Measurements from ENCODE around the gene STX16. TPM values are rescaled to one million over a fixed set of nuclear protein-coding genes. Genes with fewer than 3 reads are reported as not detected.

STX16 gene
- total and polyA plus RNA-seq, 8 donors, result 12.8 to 179 (median 52.2) TPM

DNA sequence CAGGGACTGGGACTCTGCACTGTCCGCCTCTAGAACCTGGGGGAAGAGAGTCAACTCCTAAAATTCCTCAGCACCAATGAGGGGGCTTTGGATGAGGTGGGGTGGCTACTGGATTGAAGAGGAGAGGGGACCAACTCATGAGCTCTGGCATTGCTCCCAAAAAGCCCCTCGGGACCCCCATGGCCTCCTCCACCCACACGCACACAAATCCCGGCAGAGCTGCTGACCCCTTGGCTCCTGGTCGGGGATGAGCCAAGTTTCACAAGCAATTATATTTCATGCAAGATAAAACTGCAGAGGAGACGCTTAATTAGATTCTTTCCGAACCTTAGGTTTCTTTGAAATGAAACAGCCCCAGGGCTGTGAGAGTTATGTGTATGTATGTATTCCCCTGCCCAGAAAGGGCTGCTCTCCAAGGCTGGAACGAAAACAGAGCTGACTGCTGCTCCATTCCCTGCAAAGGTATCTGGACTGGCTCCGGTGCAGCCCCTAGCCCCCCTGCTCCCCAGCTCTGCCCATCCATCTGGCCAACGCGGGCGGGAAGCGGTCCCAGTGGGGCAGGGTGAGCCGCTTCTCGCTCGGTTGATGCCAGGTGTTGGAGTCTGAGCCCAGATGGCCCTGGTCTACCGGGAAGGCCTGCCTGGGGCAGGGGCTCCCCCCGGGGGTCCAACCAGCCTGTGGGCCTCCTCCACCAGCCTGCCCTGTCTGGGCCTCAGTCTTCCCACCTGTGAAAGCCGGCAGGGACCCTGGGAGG is 46.8 kb upstream of the STX16 start:
- 66 to 85% (median 78%) methylated on average over 12 to 19 of the region's 19 CpGs for WGBS, 5 donors
- TF ChIP-seq POLR2AphosphoS5 (IDR thresholded peaks at IDR 0.05) (no peak), EP300 (IDR thresholded peaks at IDR 0.05) (no peak), POLR2A (IDR thresholded peaks at IDR 0.05) (no peak)
- TF ChIP-seq, protein P1, sequence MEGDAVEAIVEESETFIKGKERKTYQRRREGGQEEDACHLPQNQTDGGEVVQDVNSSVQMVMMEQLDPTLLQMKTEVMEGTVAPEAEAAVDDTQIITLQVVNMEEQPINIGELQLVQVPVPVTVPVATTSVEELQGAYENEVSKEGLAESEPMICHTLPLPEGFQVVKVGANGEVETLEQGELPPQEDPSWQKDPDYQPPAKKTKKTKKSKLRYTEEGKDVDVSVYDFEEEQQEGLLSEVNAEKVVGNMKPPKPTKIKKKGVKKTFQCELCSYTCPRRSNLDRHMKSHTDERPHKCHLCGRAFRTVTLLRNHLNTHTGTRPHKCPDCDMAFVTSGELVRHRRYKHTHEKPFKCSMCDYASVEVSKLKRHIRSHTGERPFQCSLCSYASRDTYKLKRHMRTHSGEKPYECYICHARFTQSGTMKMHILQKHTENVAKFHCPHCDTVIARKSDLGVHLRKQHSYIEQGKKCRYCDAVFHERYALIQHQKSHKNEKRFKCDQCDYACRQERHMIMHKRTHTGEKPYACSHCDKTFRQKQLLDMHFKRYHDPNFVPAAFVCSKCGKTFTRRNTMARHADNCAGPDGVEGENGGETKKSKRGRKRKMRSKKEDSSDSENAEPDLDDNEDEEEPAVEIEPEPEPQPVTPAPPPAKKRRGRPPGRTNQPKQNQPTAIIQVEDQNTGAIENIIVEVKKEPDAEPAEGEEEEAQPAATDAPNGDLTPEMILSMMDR (IDR thresholded peaks at IDR 0.05), result no peak
- Histone ChIP-seq H3K36me3 (no peaks in the 10 kb centered on the region), H3K9me3 (peaks cover 0 to 4% (median 0%) of the 10 kb centered on the region in 4 donors), H3K27me3 (peaks cover 0 to 11% (median 0%) of the 10 kb centered on the region in 3 donors), H3K4me1 (peaks cover 0 to 17% (median 2%) of the 10 kb centered on the region in 4 donors), H3K4me3 (no peak overlapping the region), H3K27ac (no peak overlapping the region)
- DNase-seq, result peak in 1 of 2 donors; percentile 74
- intact Hi-C loops (cut with DNase I; ENCODE audit: low total_unique reads), result no loop called here

DNA sequence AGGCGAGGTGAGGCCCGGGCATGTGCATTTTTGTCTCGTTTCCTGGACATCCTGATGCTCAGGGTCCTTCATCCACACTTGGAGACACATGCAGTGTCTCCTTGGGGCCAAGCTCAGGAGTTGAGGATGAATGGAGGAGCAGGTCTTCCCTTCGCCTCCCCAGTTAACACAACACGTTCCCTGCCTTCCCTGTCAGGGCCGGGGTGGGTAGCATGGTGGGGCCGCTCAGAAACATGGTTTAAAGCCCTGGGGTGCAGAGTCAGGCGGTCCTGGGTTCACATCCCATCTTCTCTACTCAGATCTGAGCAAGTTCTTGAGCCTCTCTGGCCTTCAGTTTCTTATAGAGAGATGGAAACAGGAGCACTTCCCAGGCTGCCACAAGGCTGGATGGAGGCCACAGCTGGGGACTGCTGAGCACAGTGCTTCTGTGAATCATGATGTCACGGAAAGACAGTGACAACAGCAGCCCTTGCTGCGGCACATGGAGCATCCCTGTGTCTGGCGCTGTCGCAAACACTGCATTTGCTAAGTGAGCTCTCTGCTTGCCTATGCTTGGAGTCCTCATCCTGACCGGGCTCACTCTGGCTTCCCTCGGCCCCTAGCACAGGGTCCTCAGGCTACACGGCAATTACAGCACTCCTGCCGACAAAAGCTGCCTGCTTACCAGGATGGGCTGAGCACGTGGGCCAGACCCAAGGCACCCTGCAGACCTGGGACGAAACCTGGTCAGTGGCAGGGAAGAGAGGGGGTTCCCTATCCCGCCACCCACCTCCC is 45.6 kb upstream of the STX16 start:
- Histone ChIP-seq H3K4me3 (no peak overlapping the region), H3K27ac (no peak overlapping the region), H3K27me3 (peaks cover 0 to 11% (median 0%) of the 10 kb centered on the region in 3 donors), H3K36me3 (no peaks in the 10 kb centered on the region), H3K9me3 (peaks cover 0 to 4% (median 0%) of the 10 kb centered on the region in 4 donors), H3K4me1 (peaks cover 0 to 17% (median 2%) of the 10 kb centered on the region in 4 donors)
- intact Hi-C loops (cut with DNase I; ENCODE audit: low total_unique reads), result no loop called here
- TF ChIP-seq, protein P1 (IDR thresholded peaks at IDR 0.05), result no peak
- TF ChIP-seq EP300 (IDR thresholded peaks at IDR 0.05) (no peak), POLR2AphosphoS5 (IDR thresholded peaks at IDR 0.05) (no peak), POLR2A (IDR thresholded peaks at IDR 0.05) (no peak)
- 76 to 86% (median 83%) methylated on average over 11 to 19 of the region's 19 CpGs for WGBS, 5 donors
- DNase-seq, result no peak

DNA sequence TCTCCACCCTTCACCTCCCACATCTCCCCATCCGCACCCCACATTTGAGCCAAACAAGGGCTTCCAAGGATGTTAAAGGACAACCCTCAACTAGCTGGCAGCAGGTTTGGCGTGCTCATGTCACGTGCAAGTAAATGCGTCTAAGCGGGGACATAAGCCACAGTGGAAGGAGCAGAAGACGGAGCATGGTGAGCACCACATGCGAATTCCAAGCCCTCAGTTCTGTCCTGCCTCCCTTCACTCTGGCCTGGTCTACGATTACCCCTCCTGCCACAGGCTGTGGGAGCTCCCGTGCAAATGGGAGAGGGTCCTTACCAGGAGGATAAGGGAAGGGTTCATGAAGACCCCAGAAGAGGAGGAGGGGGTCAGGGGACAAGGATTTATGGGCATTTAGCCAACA is 44.9 kb upstream of the STX16 start:
- no peaks in the 10 kb centered on the region for H3K36me3 ChIP-seq
- peaks cover 0 to 4% (median 0%) of the 10 kb centered on the region in 4 donors for H3K9me3 ChIP-seq
- no peak for DNase-seq
- no peak overlapping the region for H3K4me3 ChIP-seq
- H3K4me1 ChIP-seq, result peaks cover 0 to 17% (median 3%) of the 10 kb centered on the region in 4 donors
- no peak overlapping the region for H3K27ac ChIP-seq
- intact Hi-C loops (cut with DNase I; ENCODE audit: low total_unique reads), result no loop called here
- peaks cover 0 to 11% (median 0%) of the 10 kb centered on the region in 3 donors for H3K27me3 ChIP-seq
- 89 to 92% (median 91%) methylated on average over 9 of the region's 9 CpGs for WGBS, 5 donors
- no peak for TF ChIP-seq POLR2AphosphoS5 (IDR thresholded peaks at IDR 0.05)
- TF ChIP-seq POLR2A (IDR thresholded peaks at IDR 0.05), result no peak
- no peak for TF ChIP-seq EP300 (IDR thresholded peaks at IDR 0.05)
- TF ChIP-seq, protein P1 (IDR thresholded peaks at IDR 0.05), result no peak

DNA sequence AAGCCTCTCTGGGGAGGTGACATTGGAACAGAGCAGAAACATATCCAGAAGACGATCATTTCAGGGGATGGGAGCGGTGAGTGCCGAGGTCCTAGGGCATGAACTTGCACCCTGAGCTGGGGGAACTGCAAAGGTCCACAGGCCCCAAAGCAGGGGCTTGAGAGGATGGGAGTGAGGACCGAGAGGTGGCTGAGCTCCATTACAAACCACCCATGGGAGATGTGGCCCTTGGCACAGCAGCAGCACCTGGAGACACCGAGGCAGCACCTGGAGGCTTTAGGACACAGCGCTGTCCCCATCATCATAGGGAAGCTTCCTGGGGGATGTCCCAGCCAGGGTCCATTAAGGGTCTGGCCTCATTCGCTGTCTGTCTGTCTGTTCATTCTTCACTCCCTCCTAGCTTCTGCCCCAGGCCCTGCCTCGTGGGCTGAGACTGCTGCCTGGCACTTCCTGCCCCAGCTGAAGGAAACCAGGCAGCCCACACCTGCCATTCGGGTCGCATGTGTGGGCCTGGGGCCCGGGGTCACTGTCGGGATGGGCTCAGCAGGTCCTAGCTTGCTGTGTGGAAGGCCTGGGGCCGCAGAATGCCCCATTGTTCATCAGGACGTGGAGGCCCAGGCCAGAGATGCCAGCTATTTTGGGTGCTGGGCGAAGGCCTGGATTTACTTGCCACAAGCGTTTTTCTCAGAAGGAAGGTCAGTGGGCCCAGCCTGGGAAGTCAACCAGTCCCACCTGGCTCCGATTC is 42.8 kb upstream of the STX16 start:
- Histone ChIP-seq H3K9me3 (peaks cover 0 to under 1% (median 0%) of the 10 kb centered on the region in 4 donors), H3K27me3 (peaks cover 0 to 11% (median 0%) of the 10 kb centered on the region in 3 donors), H3K4me1 (peaks cover 6 to 29% (median 16%) of the 10 kb centered on the region in 4 donors), H3K27ac (no peak overlapping the region), H3K4me3 (no peak overlapping the region), H3K36me3 (no peaks in the 10 kb centered on the region)
- intact Hi-C loops (cut with DNase I; ENCODE audit: low total_unique reads), result no loop called here
- DNase-seq, result no peak
- 79 to 85% (median 84%) methylated on average over 9 to 17 of the region's 17 CpGs for WGBS, 5 donors
- TF ChIP-seq, protein P1 (IDR thresholded peaks at IDR 0.05), result no peak
- TF ChIP-seq POLR2AphosphoS5 (IDR thresholded peaks at IDR 0.05) (no peak), POLR2A (IDR thresholded peaks at IDR 0.05) (no peak), EP300 (IDR thresholded peaks at IDR 0.05) (no peak)

Data from stomach (tissue), 9 donors.